HEK293T (cell line): Measurements from ENCODE around the gene LIN7A.

Source experiments
- CTCF ChIA-PET: fragments of 350-600 bp; formaldehyde crosslinking; extraction: SDS; loops from one replicate; lab custom pipeline; 2021; ENCODE audit warnings: antibody characterized with exemption, inconsistent platforms; lab: Yijun Ruan, JAX
- POLR2A ChIA-PET: fragments of 350-600 bp; formaldehyde crosslinking; extraction: SDS; loops from one replicate; lab custom pipeline; 2020; ENCODE audit warnings: antibody characterized with exemption, inconsistent platforms; lab: Yijun Ruan, JAX
- DNase-seq: peaks from one replicate; pipeline ENCODE4 v3.0.0; 2012; ENCODE audit warnings: mixed read lengths; ENCODE audit errors: extremely low spot score
- ARNT ChIP-seq: fragments of 450-650 bp; IDR thresholded peaks from 2 replicates; pipeline ENCODE4 v1.6.1; 2017; ENCODE audit warnings: mild to moderate bottlenecking
- BHLHE40 ChIP-seq: fragments of 450-650 bp; IDR thresholded peaks from 2 replicates; pipeline ENCODE4 v1.6.1; 2016; ENCODE audit warnings: mild to moderate bottlenecking, moderate library complexity, borderline replicate concordance
- CTBP1 ChIP-seq: fragments of 450-650 bp; IDR thresholded peaks from 2 replicates; pipeline ENCODE4 v1.6.1; 2016; ENCODE audit warnings: borderline replicate concordance
- ELF4 ChIP-seq: fragments of 450-650 bp; IDR thresholded peaks from 2 replicates; pipeline ENCODE4 v1.6.1; 2017; ENCODE audit warnings: antibody characterized with exemption
- FOXA1 ChIP-seq: fragments of 450-650 bp; IDR thresholded peaks from 2 replicates; pipeline ENCODE4 v1.6.1; 2016; ENCODE audit warnings: mild to moderate bottlenecking
- FOXK2 ChIP-seq: fragments of 450-650 bp; IDR thresholded peaks from 2 replicates; pipeline ENCODE4 v1.6.1; 2016; ENCODE audit warnings: mild to moderate bottlenecking
- FOXM1 ChIP-seq: fragments of 450-650 bp; IDR thresholded peaks from 2 replicates; pipeline ENCODE4 v1.6.1; 2017; ENCODE audit warnings: mild to moderate bottlenecking, borderline replicate concordance
- HDGF ChIP-seq: fragments of 450-650 bp; IDR thresholded peaks from 2 replicates; pipeline ENCODE4 v1.6.1; 2017; ENCODE audit warnings: antibody characterized with exemption, borderline replicate concordance
- L3MBTL2 ChIP-seq: fragments of 450-650 bp; conservative IDR thresholded peaks from 2 replicates; pipeline ENCODE4 v1.6.1; 2016; ENCODE audit warnings: mild to moderate bottlenecking
- LEF1 ChIP-seq: fragments of 450-650 bp; IDR thresholded peaks from 2 replicates; pipeline ENCODE4 v1.6.1; 2017; ENCODE audit warnings: mild to moderate bottlenecking, borderline replicate concordance
- NFRKB ChIP-seq: fragments of 450-650 bp; IDR thresholded peaks from 2 replicates; pipeline ENCODE4 v1.6.1; 2016; ENCODE audit warnings: mild to moderate bottlenecking, moderate library complexity
- PKNOX1 ChIP-seq: fragments of 450-650 bp; IDR thresholded peaks from 2 replicates; pipeline ENCODE4 v1.6.1; 2016
- SP1 ChIP-seq: fragments of 450-650 bp; IDR thresholded peaks from 2 replicates; pipeline ENCODE4 v1.6.1; 2017
- SUZ12 ChIP-seq: fragments of 450-650 bp; IDR thresholded peaks from 2 replicates; pipeline ENCODE4 v1.6.1; 2016; ENCODE audit warnings: mild to moderate bottlenecking
- TARDBP ChIP-seq: fragments of 450-650 bp; IDR thresholded peaks from 2 replicates; pipeline ENCODE4 v1.6.1; 2016
- ZNF384 ChIP-seq: fragments of 450-650 bp; IDR thresholded peaks from 2 replicates; pipeline ENCODE4 v1.6.1; 2016

LIN7A gene

GRCh38 chr12:80937391-80938238, at the start of gene LIN7A:
Gene LIN7A (minus strand): TSS chr12:80937934. CDS start chr12:80937722, 212 bp downstream.
- CTCF ChIA-PET, result no interaction called here
- DNase-seq, result peak; percentile 45
- POLR2A ChIA-PET, result interaction anchor here (1.8 kb wide), 1 partner anchor 159 kb away, joined by 5 read pairs; no protein-coding TSS in a partner anchor
- TF ChIP-seq CTBP1 (no peak), L3MBTL2 (peak; percentile 7; the same call in 1 of the 2 replicates), ZNF384 (no peak), BHLHE40 (no peak)

GRCh38 chr12:80986224-80986623, 48.5 kb upstream of the LIN7A start:
- no peak for TF ChIP-seq LEF1
- TF ChIP-seq L3MBTL2, result no peak
- TF ChIP-seq SP1, result no peak
- no peak for TF ChIP-seq ARNT
- TF ChIP-seq ELF4, result no peak
- no peak for TF ChIP-seq BHLHE40
- no peak for TF ChIP-seq FOXM1
- TF ChIP-seq NFRKB, result no peak
- no peak for TF ChIP-seq FOXK2
- no peak for TF ChIP-seq ZNF384
- no peak for TF ChIP-seq SUZ12
- TF ChIP-seq CTBP1, result no peak
- no peak for TF ChIP-seq FOXA1
- no peak for TF ChIP-seq HDGF
- ChIA-PET POLR2A (no interaction called here), CTCF (interaction anchor here (1.1 kb wide), 1 partner anchor 791 kb away, joined by 3 read pairs; no protein-coding TSS in a partner anchor)
- no peak for DNase-seq

- no peak for DNase-seq
- TF ChIP-seq CTBP1, result no peak
- no peak for TF ChIP-seq TARDBP
- TF ChIP-seq HDGF, result no peak
- TF ChIP-seq ARNT, result no peak
- TF ChIP-seq SUZ12, result no peak
- TF ChIP-seq SP1, result no peak
- no peak for TF ChIP-seq FOXM1
- no peak for TF ChIP-seq PKNOX1
- no peak for TF ChIP-seq LEF1
- no peak for TF ChIP-seq ELF4
- TF ChIP-seq FOXA1, result no peak
- no peak for TF ChIP-seq FOXK2
- ChIA-PET CTCF (interaction anchor here (0.6 kb wide), 1 partner anchor 108 kb away, joined by 3 read pairs; no protein-coding TSS in a partner anchor), POLR2A (no interaction called here)
Observed at GRCh38 chr12:80979816-80980215, 42.1 kb upstream of the LIN7A start.

- POLR2A ChIA-PET, result no interaction called here
- TF ChIP-seq L3MBTL2 (no peak), CTBP1 (no peak), PKNOX1 (peak; percentile 85)
- DNase-seq, result no peak
- CTCF ChIA-PET, result no interaction called here
Observed at GRCh38 chr12:80979251-80979650, 41.5 kb upstream of the LIN7A start.

- no peak for DNase-seq
- TF ChIP-seq FOXA1 (no peak), L3MBTL2 (no peak), BHLHE40 (no peak), PKNOX1 (no peak), ZNF384 (no peak), HDGF (no peak), CTBP1 (no peak), ARNT (no peak), TARDBP (no peak), SP1 (no peak), LEF1 (no peak), NFRKB (no peak), SUZ12 (no peak), ELF4 (no peak), FOXM1 (no peak), FOXK2 (no peak)
- ChIA-PET POLR2A (no interaction called here), CTCF (no interaction called here)
Observed at GRCh38 chr12:80977346-80977745, 39.6 kb upstream of the LIN7A start.

GRCh38 chr12:80968326-80968725, 30.6 kb upstream of the LIN7A start:
- ChIA-PET CTCF (no interaction called here), POLR2A (no interaction called here)
- TF ChIP-seq FOXA1 (no peak), LEF1 (no peak), PKNOX1 (no peak), SUZ12 (no peak), L3MBTL2 (no peak), ARNT (no peak), CTBP1 (no peak), NFRKB (no peak), ELF4 (no peak)
- no peak for DNase-seq
